Suppressor macrophage treated with lipopolysaccharide for 1 hour (primary cell): ENCODE results near the gene TXNDC9.
"Not testable (repeated sequence)": the region's sequence is repeated elsewhere in the genome, so short reads cannot be mapped to it uniquely, and the experiment has no call there.

Source experiments
- DNase-seq, 3 donors: peaks; one replicate each; pipeline ENCODE4 v3.0.0-alpha.2; 2020 to 2022

The TXNDC9 gene

GRCh38 chr2:99335911-99336803, at the start of gene TXNDC9:
TSS of gene TXNDC9 (minus strand) at chr2:99336333. CDS start at chr2:99333210, 3,123 bp downstream.
- DNase-seq = peak; percentile 100

GRCh38 chr2:99382143-99382542, 46.0 kb upstream of the TXNDC9 start:
- DNase-seq = no peak

- no peak for DNase-seq
Observed at GRCh38 chr2:99380376-99381010, 44.4 kb upstream of the TXNDC9 start.

- DNase-seq = no peak
Observed at GRCh38 chr2:99377879-99378278, 41.7 kb upstream of the TXNDC9 start.

- no peak for DNase-seq
Observed at GRCh38 chr2:99376254-99376864, 40.2 kb upstream of the TXNDC9 start.

GRCh38 chr2:99374747-99375146, 38.6 kb upstream of the TXNDC9 start:
- DNase-seq = no peak

- DNase-seq = no peak
Observed at GRCh38 chr2:99373144-99373543, 37.0 kb upstream of the TXNDC9 start.

- DNase-seq = not testable (repeated sequence)
Observed at GRCh38 chr2:99368854-99369253, 32.7 kb upstream of the TXNDC9 start.

GRCh38 chr2:99365661-99366060, 29.5 kb upstream of the TXNDC9 start:
- peak in 2 of 3 donors; percentile 5 to 33 for DNase-seq

GRCh38 chr2:99356853-99357252, 20.7 kb upstream of the TXNDC9 start:
- no peak for DNase-seq

GRCh38 chr2:99354825-99355224, 18.7 kb upstream of the TXNDC9 start:
- DNase-seq = not testable (repeated sequence)

- DNase-seq = no peak
Observed at GRCh38 chr2:99354070-99354469, 17.9 kb upstream of the TXNDC9 start.

GRCh38 chr2:99350194-99350593, 14.1 kb upstream of the TXNDC9 start:
- DNase-seq = peak in 1 of 3 donors; percentile 16

GRCh38 chr2:99348173-99348572, 12.0 kb upstream of the TXNDC9 start:
- no peak for DNase-seq

GRCh38 chr2:99346218-99346617, 10.1 kb upstream of the TXNDC9 start:
- DNase-seq = no peak

GRCh38 chr2:99345446-99345845, 9.3 kb upstream of the TXNDC9 start:
- DNase-seq = not testable (repeated sequence)

GRCh38 chr2:99342536-99342935, 6.4 kb upstream of the TXNDC9 start:
- no peak for DNase-seq

- DNase-seq = no peak
Observed at GRCh38 chr2:99340669-99341236, 4.6 kb upstream of the TXNDC9 start.

GRCh38 chr2:99338029-99338585, 2.0 kb upstream of the TXNDC9 start:
- peak in 2 of 3 donors; percentile 12 to 44 for DNase-seq

- DNase-seq = peak; percentile 98 to 99 (median 98)
Observed at GRCh38 chr2:99337113-99338028, 1.2 kb upstream of the TXNDC9 start, which contains the start of gene EIF5B. TSS of gene EIF5B (plus strand) at chr2:99337389. CDS start at chr2:99337555, 166 bp downstream.

GRCh38 chr2:99336804-99337112, 625 bp upstream of the TXNDC9 start:
- no peak for DNase-seq

- no peak for DNase-seq
Observed at GRCh38 chr2:99325384-99325783, 10.7 kb downstream of the TXNDC9 start.
